ENCODE measurements around the gene JUP.

Gene JUP

GRCh38 chr17:41711669-41712400 lies 74.7 kb downstream of the JUP start, which contains the start of gene GAST:
Gene GAST, plus strand, starts transcription at chr17:41712331. Its CDS starts 3,106 bp downstream, at chr17:41715437.
- no peak for DNase-seq

- DNase-seq: no peak
These were observed 75.9 kb downstream of the JUP start for GRCh38 chr17:41710472-41711090.

- DNase-seq: no peak
These were observed 78.5 kb downstream of the JUP start for GRCh38 chr17:41707803-41708669.

- DNase-seq: no peak
These were observed 81.1 kb downstream of the JUP start for GRCh38 chr17:41705271-41705991.
